GM10266 (cell line): ENCODE measurements around the gene VAPB.

Source experiments
- DNase-seq: peaks from one replicate; pipeline ENCODE4 v3.0.0; 2012; ENCODE audit errors: extremely low spot score
- CTCF ChIP-seq: IDR thresholded peaks from 2 replicates; pipeline ENCODE4 v1.5.1; 2012; ENCODE audit warnings: mild to moderate bottlenecking, low read depth; ENCODE audit not compliant: control insufficient read depth, insufficient read depth; ENCODE audit errors: missing control alignments

Gene VAPB

GRCh38 chr20:58492074-58492718, 103.2 kb downstream of the VAPB start:
- DNase-seq = no peak
- no peak for TF ChIP-seq CTCF

GRCh38 chr20:58492795-58493524, 103.9 kb downstream of the VAPB start:
- no peak for TF ChIP-seq CTCF

GRCh38 chr20:58494923-58495622, 106.0 kb downstream of the VAPB start:
- DNase-seq = no peak
- no peak for TF ChIP-seq CTCF

More at GRCh38 chr20:58492795-58493524, 103.9 kb downstream of the VAPB start:
- no peak for DNase-seq

GRCh38 chr20:58495623-58496428, 106.8 kb downstream of the VAPB start:
- DNase-seq = no peak
- no peak for TF ChIP-seq CTCF

GRCh38 chr20:58496429-58496769, 107.4 kb downstream of the VAPB start:
- no peak for TF ChIP-seq CTCF
- no peak for DNase-seq

- no peak for TF ChIP-seq CTCF
- no peak for DNase-seq
Observed at GRCh38 chr20:58497076-58497641, 108.1 kb downstream of the VAPB start.
